NB4 (cell line): ENCODE measurements around the gene ATG13.

ENCODE experiments used
- CTCF ChIP-seq: IDR thresholded peaks from one replicate; pipeline ENCODE4 v1.5.1; 2012; ENCODE audit warnings: low read depth, low read length
- POLR2A ChIP-seq: IDR thresholded peaks from 2 replicates; pipeline ENCODE4 v1.6.1; 2011; ENCODE audit warnings: mild to moderate bottlenecking; ENCODE audit not compliant: insufficient read length; ENCODE audit errors: extremely low read depth

DNA sequence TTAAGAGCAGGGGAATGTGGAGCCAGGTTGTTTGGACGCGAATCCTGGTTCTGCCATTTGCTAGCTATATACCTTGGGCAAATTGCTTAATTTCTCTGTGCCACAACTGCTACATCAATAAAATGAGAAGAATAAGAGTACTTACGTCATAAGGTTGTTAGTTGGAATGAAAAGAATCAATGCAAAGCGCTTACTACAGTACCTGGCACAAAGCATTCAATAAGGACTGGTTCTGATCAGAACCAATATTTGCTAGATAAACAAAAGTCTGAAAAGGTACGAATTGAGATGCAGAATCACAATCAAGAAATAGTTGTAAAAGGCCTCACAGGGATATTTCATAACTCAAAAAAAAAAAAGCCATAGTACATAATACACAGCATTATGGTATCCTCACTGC is 34.8 kb upstream of the ATG13 start:
- TF ChIP-seq POLR2A (no peak), CTCF (no peak)
